Left cardiac atrium (tissue), 4 donors: ENCODE measurements around the gene SH3RF3. TPM values are rescaled to one million over a fixed set of nuclear protein-coding genes. Genes with fewer than 3 reads are reported as not detected.

Experiments
- ATAC-seq, 2 donors: fragments of 200-7000 bp; cut with Tn5 transposase; one replicate each; pipeline ENCODE4 v1.9.1; 2020; ENCODE audit warnings: mild to moderate bottlenecking in 2 of 2, moderate library complexity in 2 of 2
- DNase-seq: peaks from one replicate; pipeline ENCODE4 v3.0.0-alpha.2; 2020
- intact Hi-C, 2 donors: fragments of 100-400 bp; cut with DNase I; formaldehyde crosslinking; loops; one replicate each; pipeline versions ENCODE4 v1.14.1 to v1.15.1; 2022 to 2023
- total RNA-seq, 2 donors: library from RNA; stranded (reverse); fragmentation: NEBNext Ultra II Directional; extraction: Animal tissue kit (Norgen Biotek cat#: 25700); gene quantifications; one replicate each; pipeline ENCODE4 v1.2.1, GENCODE V29; 2021
- donor health status: DM: no; HTN: yes; CAD: no.
- donor health status: DM: no; HTN: yes; CAD: no; lungs with severe emphysema.
- donor health status: DM: yes; HTN: yes; CAD: no.
- donor health status: Dilated cardiomyopathy.

Gene SH3RF3
- total RNA-seq, 2 donors from 2014 or later: 8.8 to 9.4 TPM

- intact Hi-C loops: loop anchor here in 1 of 2 donors (10.0 kb wide), 1 partner anchor 82 kb away; no protein-coding TSS in a partner anchor
- peak; percentile 74 to 81 for ATAC-seq
- peak; percentile 42 for DNase-seq
Measured at GRCh38 chr2:109242654-109243331, 113.8 kb downstream of the SH3RF3 start.

GRCh38 chr2:109243526-109244303 lies 114.7 kb downstream of the SH3RF3 start:
- intact Hi-C loops: loop anchor here in 1 of 2 donors (10.0 kb wide), 1 partner anchor 81 kb away; no protein-coding TSS in a partner anchor
- no peak for DNase-seq
- no peak for ATAC-seq

GRCh38 chr2:109244304-109244582 lies 115.2 kb downstream of the SH3RF3 start:
- DNase-seq: no peak
- intact Hi-C loops: loop anchor here in 1 of 2 donors (10.0 kb wide), 1 partner anchor 81 kb away; no protein-coding TSS in a partner anchor
- ATAC-seq: no peak

GRCh38 chr2:109244750-109245382 lies 115.9 kb downstream of the SH3RF3 start:
- intact Hi-C loops: loop anchor here in 1 of 2 donors (10.0 kb wide), 1 partner anchor 80 kb away; no protein-coding TSS in a partner anchor
- ATAC-seq (no peak), DNase-seq (no peak)

- no peak for ATAC-seq
- DNase-seq: no peak
- intact Hi-C loops: loop anchor here in 1 of 2 donors (10.0 kb wide), 1 partner anchor 79 kb away; no protein-coding TSS in a partner anchor
Measured at GRCh38 chr2:109246176-109246575, 117.2 kb downstream of the SH3RF3 start.

GRCh38 chr2:109246616-109247015 lies 117.6 kb downstream of the SH3RF3 start:
- intact Hi-C loops: loop anchor here in 1 of 2 donors (10.0 kb wide), 1 partner anchor 78 kb away; no protein-coding TSS in a partner anchor
- no peak for DNase-seq
- ATAC-seq: no peak

- ATAC-seq (no peak), DNase-seq (no peak)
- intact Hi-C loops: loop anchor here in 1 of 2 donors (10.0 kb wide), 1 partner anchor 77 kb away; no protein-coding TSS in a partner anchor
Measured at GRCh38 chr2:109247340-109247739, 118.3 kb downstream of the SH3RF3 start.

- ATAC-seq: peak; percentile 28 to 42
- DNase-seq: no peak
- intact Hi-C loops: loop anchor here in 1 of 2 donors (10.0 kb wide), 1 partner anchor 77 kb away; no protein-coding TSS in a partner anchor
Measured at GRCh38 chr2:109247812-109248211, 118.8 kb downstream of the SH3RF3 start.

GRCh38 chr2:109248590-109248989 lies 119.6 kb downstream of the SH3RF3 start:
- no peak for DNase-seq
- no peak for ATAC-seq
- intact Hi-C loops: loop anchor here in 1 of 2 donors (10.0 kb wide), 1 partner anchor 76 kb away; no protein-coding TSS in a partner anchor

GRCh38 chr2:109253217-109253616 lies 124.2 kb downstream of the SH3RF3 start:
- no peak for DNase-seq
- ATAC-seq: no peak
- intact Hi-C loops: no loop called here

- ATAC-seq: no peak
Measured at GRCh38 chr2:109254174-109254904, 125.3 kb downstream of the SH3RF3 start.

GRCh38 chr2:109255654-109256053 lies 126.6 kb downstream of the SH3RF3 start:
- intact Hi-C loops: no loop called here
- ATAC-seq (no peak), DNase-seq (peak; percentile 18)

More at GRCh38 chr2:109254174-109254904, 125.3 kb downstream of the SH3RF3 start:
- DNase-seq: no peak
- intact Hi-C loops: no loop called here

- ATAC-seq (no peak), DNase-seq (peak; percentile 12)
- intact Hi-C loops: no loop called here
Measured at GRCh38 chr2:109256111-109256510, 127.1 kb downstream of the SH3RF3 start.

- peak; percentile 50 for DNase-seq
- ATAC-seq: peak; percentile 35 to 51
- intact Hi-C loops: no loop called here
Measured at GRCh38 chr2:109256921-109257320, 127.9 kb downstream of the SH3RF3 start.

GRCh38 chr2:109257653-109258052 lies 128.6 kb downstream of the SH3RF3 start:
- intact Hi-C loops: no loop called here
- ATAC-seq (no peak), DNase-seq (peak; percentile 6)

- DNase-seq (peak; percentile 9), ATAC-seq (no peak)
- intact Hi-C loops: no loop called here
Measured at GRCh38 chr2:109258376-109258775, 129.4 kb downstream of the SH3RF3 start.

GRCh38 chr2:109258905-109259540 lies 130.0 kb downstream of the SH3RF3 start:
- DNase-seq (peak; percentile 20), ATAC-seq (peak in 1 of 2 donors; percentile 70)
- intact Hi-C loops: no loop called here

GRCh38 chr2:109259671-109260070 lies 130.7 kb downstream of the SH3RF3 start:
- intact Hi-C loops: no loop called here
- no peak for DNase-seq
- ATAC-seq: no peak
